Nephron progenitor cell (in vitro differentiated cells): ENCODE data around the gene ARHGAP12.

Experiments used
- DNase-seq: peaks from one replicate; pipeline ENCODE4 v3.0.0; 2021
- H3K27ac Mint-ChIP-seq: 2 replicates; pipeline ENCODE4 v1.8.0; 2021; ENCODE audit warnings: mild to moderate bottlenecking, moderate library complexity, mixed read lengths
- H3K27me3 Mint-ChIP-seq: 2 replicates; pipeline ENCODE4 v1.8.0; 2021; ENCODE audit warnings: mild to moderate bottlenecking, low read depth, mixed read lengths; ENCODE audit not compliant: poor library complexity
- H3K36me3 Mint-ChIP-seq: 2 replicates; pipeline ENCODE4 v1.8.0; 2021; ENCODE audit warnings: low read depth, mixed read lengths
- H3K4me1 Mint-ChIP-seq: 2 replicates; pipeline ENCODE4 v1.8.0; 2021; ENCODE audit warnings: mixed read lengths
- H3K4me3 Mint-ChIP-seq: 2 replicates; pipeline ENCODE4 v1.8.0; 2021; ENCODE audit warnings: mild to moderate bottlenecking, moderate library complexity, mixed read lengths
- H3K9me3 Mint-ChIP-seq: 2 replicates; pipeline ENCODE4 v1.8.0; 2021; ENCODE audit warnings: mild to moderate bottlenecking, moderate library complexity, mixed read lengths
- TF ChIP-seq, protein P1 (sequence below): fragments of 200-600 bp; sonication (generic); IDR thresholded peaks from 2 replicates; pipeline ENCODE4 v1.5.0; 2021; ENCODE audit warnings: antibody characterized with exemption

ARHGAP12 gene

DNA sequence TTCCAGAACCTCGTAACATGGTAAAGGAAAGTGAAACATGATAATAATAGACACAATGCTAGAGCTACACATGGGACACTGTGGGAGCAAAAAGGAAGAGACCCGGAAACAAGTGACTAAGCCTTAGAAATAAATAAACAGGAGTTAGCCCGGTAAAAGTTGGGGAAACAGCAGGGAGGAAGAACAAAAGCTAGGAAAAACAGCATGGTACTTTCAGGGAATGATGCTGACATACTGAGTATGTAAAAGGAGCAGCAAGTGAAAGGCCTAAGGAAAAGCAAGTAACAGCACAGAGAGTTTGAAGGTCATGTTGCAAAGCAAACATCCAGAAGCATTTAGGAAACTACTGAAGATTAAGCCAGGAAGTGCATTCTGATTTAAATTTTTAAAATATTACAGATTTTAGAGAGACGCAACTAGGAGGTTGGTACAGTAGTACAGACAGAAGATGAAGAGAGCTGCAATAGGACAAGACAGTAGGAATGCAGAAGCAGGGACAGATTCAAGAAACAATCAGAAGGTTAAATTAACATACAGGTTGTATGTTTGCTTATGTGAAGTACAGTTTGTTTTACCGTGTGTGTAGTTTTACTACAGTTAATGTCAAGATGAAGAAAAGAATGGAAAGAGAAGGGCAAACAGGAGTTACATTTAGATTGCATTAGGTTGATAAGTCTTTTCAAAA lies 63.7 kb downstream of the ARHGAP12 start:
- TF ChIP-seq, protein P1, sequence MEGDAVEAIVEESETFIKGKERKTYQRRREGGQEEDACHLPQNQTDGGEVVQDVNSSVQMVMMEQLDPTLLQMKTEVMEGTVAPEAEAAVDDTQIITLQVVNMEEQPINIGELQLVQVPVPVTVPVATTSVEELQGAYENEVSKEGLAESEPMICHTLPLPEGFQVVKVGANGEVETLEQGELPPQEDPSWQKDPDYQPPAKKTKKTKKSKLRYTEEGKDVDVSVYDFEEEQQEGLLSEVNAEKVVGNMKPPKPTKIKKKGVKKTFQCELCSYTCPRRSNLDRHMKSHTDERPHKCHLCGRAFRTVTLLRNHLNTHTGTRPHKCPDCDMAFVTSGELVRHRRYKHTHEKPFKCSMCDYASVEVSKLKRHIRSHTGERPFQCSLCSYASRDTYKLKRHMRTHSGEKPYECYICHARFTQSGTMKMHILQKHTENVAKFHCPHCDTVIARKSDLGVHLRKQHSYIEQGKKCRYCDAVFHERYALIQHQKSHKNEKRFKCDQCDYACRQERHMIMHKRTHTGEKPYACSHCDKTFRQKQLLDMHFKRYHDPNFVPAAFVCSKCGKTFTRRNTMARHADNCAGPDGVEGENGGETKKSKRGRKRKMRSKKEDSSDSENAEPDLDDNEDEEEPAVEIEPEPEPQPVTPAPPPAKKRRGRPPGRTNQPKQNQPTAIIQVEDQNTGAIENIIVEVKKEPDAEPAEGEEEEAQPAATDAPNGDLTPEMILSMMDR, result no peak
- peak overlapping the region; percentile 52 for H3K4me3 Mint-ChIP-seq
- no peak for DNase-seq
- H3K4me1 Mint-ChIP-seq, result peaks cover 39% of the 10 kb centered on the region
- no peaks in the 10 kb centered on the region for H3K27me3 Mint-ChIP-seq
- H3K9me3 Mint-ChIP-seq, result peaks cover 13% of the 10 kb centered on the region
- H3K36me3 Mint-ChIP-seq, result peaks cover 28% of the 10 kb centered on the region
- H3K27ac Mint-ChIP-seq, result peak overlapping the region; percentile 83

DNA sequence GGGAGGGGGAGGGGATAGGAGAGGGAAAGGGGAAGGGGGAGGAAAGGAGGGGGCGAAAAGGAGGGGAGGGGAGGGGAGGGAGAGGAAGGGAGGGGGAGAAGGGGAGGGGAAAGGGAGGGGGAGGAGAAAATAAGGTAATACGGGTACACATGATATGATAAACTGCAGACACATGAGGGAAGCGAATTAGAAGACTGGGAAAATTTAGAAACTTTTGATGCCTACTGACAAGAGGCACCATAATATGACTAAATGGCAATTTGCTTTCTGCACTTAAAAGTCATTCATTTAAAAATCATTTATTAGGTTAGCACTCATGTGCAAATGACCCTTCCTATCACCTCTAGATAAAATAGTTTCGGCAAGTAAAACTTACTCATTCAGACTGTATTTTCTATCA lies 73.6 kb downstream of the ARHGAP12 start:
- TF ChIP-seq, protein P1, result no peak
- Mint-ChIP-seq H3K36me3 (peaks cover 42% of the 10 kb centered on the region), H3K4me3 (no peak overlapping the region), H3K9me3 (peaks cover 4% of the 10 kb centered on the region), H3K27me3 (peaks cover 4% of the 10 kb centered on the region), H3K27ac (no peak overlapping the region), H3K4me1 (peaks cover 5% of the 10 kb centered on the region)
- no peak for DNase-seq

DNA sequence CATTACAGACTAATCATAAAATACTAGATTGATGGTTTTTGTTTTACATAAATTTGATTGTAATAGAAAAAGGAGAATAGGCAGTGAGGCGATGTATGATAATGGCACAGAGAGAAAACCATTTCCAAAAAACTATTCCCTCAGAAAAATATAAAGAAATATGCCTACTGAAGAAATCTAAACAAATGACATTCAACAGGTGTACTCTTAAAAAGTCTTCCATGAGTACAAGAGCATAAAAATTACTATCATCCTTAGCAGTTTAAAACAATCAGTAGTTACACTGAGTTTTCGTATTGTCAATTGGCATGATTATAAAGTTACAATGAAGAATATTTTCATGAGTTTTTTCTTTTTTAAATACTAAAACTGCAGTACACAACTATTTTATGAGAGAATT lies 75.0 kb downstream of the ARHGAP12 start:
- Mint-ChIP-seq H3K27ac (no peak overlapping the region), H3K4me1 (peaks cover 6% of the 10 kb centered on the region), H3K27me3 (peaks cover 4% of the 10 kb centered on the region), H3K9me3 (no peaks in the 10 kb centered on the region), H3K4me3 (no peak overlapping the region), H3K36me3 (peaks cover 41% of the 10 kb centered on the region)
- TF ChIP-seq, protein P1, result no peak
- DNase-seq, result no peak

DNA sequence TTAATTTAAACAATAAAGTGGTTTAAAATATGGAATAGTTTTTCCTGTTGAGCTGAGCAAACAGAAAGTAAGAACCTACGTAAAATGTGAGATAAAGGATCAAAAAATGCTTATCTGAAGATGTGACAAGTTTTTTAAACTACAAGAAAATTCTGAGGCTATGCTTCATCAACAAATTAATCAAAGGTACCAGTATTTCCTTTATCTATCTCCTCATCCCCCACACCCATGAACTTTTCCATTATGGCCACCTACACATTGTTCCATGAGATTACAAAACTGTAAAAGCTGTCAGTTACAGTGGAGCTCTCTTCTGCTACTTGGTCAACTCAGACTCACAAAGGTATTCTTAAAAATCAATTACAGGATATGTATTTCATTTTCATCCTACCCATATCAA lies 77.4 kb downstream of the ARHGAP12 start:
- Mint-ChIP-seq H3K36me3 (peaks cover 43% of the 10 kb centered on the region), H3K27me3 (peaks cover 4% of the 10 kb centered on the region), H3K4me3 (no peak overlapping the region), H3K4me1 (peaks cover 4% of the 10 kb centered on the region), H3K27ac (no peak overlapping the region), H3K9me3 (no peaks in the 10 kb centered on the region)
- no peak for DNase-seq
- TF ChIP-seq, protein P1, result no peak

DNA sequence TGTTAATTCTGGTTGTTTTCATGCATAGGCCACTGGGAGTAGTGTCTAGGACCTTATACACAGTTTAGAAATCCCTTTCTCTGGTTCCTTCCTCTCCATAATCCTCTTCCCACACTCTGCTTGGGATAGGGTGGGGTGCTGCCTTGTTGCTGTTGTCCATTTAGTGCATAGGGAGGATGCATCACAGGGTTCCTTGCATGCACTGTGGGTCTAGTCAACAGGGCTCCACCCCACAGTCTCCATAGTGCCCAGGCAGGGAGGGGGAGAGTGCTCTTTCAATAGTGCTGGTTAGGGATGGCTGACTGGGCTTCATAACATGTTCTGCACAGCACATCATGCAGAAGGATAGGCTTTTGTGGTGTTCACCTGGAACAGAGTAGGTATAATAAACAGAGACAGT lies 81.1 kb downstream of the ARHGAP12 start:
- H3K36me3 Mint-ChIP-seq, result peaks cover 37% of the 10 kb centered on the region

More for the DNA sequence above, 81.1 kb downstream of the ARHGAP12 start:
- H3K27me3 Mint-ChIP-seq, result no peaks in the 10 kb centered on the region
- no peak overlapping the region for H3K4me3 Mint-ChIP-seq
- H3K27ac Mint-ChIP-seq, result no peak overlapping the region
- DNase-seq, result no peak
- TF ChIP-seq, protein P1, result no peak
- H3K4me1 Mint-ChIP-seq, result peaks cover 8% of the 10 kb centered on the region
- H3K9me3 Mint-ChIP-seq, result no peaks in the 10 kb centered on the region
